Left hindlimb (tissue), 1 donor: ENCODE data around the gene HIPK2.

Experiments used
- DNase-seq: peaks from one replicate; pipeline ENCODE4 v3.0.0-alpha.2; 2018

HIPK2 gene

DNA sequence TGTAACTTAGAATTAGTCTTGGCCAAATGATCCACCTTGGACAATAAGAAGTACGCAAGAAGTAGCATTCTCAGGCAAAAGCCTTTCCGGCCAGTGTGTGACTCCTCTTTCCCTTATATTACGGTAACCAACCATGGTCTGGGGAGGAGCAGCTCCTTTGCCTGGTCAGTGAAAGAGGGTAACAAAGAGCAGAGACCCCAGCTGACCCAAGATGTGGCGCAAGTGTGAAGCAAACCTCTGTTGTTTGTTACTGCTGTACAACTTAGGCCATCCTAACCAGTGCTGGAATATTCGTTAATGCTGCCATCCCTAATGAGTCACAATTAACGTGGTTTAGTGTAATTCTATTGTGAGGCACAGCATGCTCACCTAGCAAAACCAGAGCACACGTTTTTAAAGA lies 44.0 kb downstream of the HIPK2 start:
- DNase-seq = no peak

DNA sequence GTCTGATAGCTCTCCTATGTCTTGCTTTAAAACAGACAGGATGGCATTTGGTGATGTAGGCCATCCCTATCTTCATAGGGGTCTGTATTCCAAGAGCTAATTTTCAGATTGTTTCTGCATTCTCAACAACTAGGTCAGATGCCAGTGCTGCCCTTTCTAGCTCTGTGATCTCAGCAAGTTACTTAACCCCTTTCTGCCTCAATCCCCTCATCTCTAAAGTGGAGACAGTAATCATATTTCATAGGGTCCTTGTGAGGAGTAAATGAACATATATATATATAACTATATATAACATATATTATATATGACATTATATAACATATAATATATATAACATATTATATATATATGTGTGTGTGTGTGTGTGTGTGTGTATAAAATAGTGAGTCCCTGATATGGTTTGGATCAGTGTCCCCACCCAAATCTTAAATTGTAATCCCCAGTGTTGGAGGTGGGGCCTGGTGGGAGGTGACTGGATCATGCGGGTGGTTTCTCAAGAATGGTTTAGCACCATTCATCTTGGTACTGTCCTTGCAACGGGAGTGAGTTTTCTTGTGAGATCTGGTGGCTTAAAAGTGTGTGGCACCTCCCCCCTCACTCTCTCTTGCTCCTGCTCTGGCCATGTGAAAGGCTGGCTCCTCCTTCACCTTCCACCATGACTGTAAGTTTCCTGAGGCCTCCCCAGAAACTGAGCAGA lies 45.2 kb downstream of the HIPK2 start:
- DNase-seq = no peak

DNA sequence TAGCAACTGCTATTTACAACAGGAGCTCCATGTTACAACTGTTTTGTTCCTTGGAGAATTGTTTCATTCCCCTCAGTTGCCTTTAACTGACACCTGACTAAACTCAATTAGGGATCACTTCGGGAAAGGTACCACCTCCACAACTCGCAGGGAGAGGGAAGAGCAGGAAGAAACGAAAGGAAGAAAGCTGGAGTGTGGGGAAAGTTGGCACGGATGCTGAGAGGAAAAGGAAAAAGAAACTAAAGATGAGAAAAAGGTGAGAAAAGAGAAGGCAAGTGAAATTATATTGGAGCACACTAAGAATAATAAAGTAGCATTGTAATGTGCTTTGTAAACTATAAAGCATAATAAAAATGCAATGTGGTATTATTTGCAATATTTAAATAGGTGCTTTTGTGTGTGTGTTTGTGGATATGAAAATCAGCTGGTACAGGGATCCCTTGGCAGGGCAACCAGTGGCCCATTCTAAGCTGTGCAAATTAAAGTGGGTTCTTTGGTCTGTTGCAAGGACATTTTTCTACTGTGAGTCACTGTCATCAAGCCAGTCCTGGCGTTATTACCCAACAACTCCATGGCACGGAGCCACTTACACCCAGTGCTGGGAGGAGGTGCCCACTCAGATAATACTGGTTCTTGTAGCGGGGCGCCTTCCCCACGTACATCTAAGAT lies 45.9 kb downstream of the HIPK2 start:
- no peak for DNase-seq

- no peak for DNase-seq
Observed at GRCh38 chr7:139730746-139731612, 46.8 kb downstream of the HIPK2 start.

DNA sequence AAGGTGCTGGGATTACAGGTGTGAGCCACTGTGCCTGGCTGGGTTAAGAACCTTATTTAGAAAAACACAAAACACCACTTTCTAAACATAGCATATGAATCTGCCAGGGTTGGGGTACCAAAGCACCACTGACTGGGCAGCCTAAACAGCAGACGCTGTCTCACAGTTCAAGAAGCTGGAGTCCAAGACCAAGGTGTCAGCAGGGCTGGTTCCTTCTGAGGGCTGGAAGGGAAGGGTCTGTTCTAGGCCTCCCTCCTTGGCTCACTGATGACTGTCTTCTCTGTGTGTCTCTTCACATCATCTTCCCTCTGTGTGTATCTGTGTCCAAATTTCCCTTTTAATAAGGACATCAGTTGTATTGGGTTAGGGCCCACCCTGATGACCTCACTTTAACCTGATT lies 49.6 kb downstream of the HIPK2 start:
- DNase-seq = no peak

DNA sequence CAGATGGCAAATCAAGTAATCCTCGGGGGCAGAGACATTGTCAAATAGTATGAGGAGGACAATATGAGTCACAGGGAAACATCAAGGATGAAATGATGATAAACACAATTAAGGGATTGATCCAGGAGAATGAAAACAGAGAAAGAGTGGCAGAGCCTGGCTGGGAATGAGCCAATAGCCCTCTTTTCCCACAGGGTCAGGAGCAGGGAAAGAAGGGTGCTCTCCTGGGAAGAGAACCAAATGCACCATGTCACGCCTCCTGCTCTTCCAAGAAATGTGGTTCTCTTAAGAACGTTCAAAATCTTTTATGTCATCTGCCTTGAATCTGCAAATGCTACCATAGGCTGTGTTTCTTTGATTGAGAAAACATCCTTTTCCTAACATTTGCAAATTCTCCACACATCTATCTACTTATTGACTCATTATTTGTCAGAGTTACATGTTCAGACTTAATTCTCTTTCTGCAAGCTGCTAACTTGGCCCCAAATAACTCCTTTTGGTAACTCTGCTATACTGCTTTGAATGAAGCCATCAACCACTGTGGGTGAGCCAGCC lies 50.6 kb downstream of the HIPK2 start:
- DNase-seq = no peak

- no peak for DNase-seq
Observed at GRCh38 chr7:139726485-139726869, 51.3 kb downstream of the HIPK2 start.

DNA sequence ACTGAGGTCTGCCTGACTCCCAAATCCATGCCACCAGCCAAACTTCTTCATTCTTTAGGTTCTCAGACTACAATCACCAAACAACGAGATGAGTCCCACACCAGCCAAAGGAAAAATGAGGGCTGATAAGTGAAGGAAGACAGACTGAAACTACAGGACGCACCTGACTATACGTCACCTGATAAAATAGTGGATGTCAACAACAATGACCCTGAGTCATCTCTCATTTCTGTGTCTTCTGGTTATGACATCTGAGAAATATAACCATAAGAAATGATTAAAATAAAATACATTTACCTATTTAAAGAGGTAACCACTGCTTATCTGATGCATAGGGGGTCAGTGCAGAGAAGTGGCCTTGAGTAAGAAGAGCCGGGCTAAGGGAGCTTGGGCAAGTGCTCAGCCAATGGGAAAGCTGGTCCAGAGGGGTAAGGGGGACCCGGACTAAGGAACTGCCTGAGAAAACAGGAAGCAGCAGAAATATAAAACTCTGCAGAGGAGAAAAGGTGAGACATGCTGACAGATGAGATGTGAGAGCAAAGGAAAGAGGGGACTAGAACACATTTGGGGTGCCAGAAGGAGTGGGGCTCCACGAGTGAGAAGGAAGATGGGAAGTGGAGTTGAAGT lies 51.8 kb downstream of the HIPK2 start:
- no peak for DNase-seq

DNA sequence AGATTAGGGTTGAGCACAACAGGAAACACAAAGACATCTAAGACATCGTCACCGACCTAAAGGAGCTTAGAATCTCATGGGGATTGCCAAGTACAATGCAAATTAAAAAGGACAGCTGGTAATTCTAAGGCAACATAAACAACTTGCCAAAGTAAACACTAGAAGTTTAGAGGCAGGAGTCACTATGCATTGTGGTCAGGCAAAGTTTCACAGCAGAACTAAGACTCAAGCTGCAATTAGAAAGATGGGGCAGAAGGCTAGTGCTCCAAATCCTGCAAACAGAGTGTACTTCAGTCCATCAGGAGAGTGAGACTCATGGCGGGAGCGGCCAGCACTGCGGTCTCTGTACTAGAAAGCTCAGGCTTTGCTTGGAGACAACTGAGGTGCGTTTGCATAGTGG lies 52.7 kb downstream of the HIPK2 start:
- no peak for DNase-seq

DNA sequence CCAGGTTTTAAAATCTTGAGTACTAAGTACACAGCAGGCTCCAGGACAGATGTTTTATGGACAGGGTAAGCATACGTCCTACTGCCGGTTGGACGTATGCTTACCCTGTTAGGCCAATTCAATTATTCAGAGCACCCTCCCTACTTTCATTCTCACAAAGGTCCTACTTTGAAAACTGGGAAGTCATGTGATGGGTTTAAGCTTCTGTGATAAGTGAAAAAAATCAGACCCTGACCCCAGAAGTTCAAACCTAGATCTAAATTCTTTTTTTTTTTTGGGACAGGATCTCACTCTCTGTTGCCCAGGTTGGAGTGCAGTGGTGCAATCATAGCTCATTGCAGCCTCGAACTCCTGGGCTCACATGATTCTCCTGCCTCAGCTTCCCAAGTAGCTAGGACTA lies 55.2 kb downstream of the HIPK2 start:
- DNase-seq = no peak

- no peak for DNase-seq
Observed at GRCh38 chr7:139721821-139722220, 56.0 kb downstream of the HIPK2 start.

GRCh38 chr7:139721417-139721816 lies 56.4 kb downstream of the HIPK2 start:
- DNase-seq = no peak

GRCh38 chr7:139720705-139721231 lies 57.0 kb downstream of the HIPK2 start:
- DNase-seq = no peak

GRCh38 chr7:139720186-139720585 lies 57.6 kb downstream of the HIPK2 start:
- DNase-seq = no peak

GRCh38 chr7:139718859-139719258 lies 58.9 kb downstream of the HIPK2 start:
- DNase-seq = no peak

DNA sequence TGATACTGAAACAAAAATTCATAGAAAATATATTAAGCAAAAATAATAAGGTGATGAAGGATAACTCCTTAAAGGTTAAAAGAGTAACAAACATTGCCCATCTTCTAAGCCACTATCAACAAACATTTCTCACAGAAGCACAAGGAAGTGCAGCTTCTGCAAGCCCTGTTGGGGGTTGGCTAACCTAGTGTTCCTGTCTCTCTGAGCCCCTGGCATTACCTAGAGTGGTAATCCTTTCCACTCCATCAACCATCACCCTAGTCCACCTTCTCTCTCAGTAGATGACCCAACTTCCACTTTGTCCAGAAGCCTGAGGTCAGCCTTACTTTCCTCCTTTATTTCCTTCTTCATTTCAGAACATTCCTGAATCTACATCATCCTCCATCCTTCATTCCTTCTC lies 59.7 kb downstream of the HIPK2 start:
- DNase-seq = no peak

GRCh38 chr7:139716156-139716942 lies 61.4 kb downstream of the HIPK2 start:
- DNase-seq = no peak

- DNase-seq = no peak
Observed at GRCh38 chr7:139715194-139715815, 62.5 kb downstream of the HIPK2 start.

DNA sequence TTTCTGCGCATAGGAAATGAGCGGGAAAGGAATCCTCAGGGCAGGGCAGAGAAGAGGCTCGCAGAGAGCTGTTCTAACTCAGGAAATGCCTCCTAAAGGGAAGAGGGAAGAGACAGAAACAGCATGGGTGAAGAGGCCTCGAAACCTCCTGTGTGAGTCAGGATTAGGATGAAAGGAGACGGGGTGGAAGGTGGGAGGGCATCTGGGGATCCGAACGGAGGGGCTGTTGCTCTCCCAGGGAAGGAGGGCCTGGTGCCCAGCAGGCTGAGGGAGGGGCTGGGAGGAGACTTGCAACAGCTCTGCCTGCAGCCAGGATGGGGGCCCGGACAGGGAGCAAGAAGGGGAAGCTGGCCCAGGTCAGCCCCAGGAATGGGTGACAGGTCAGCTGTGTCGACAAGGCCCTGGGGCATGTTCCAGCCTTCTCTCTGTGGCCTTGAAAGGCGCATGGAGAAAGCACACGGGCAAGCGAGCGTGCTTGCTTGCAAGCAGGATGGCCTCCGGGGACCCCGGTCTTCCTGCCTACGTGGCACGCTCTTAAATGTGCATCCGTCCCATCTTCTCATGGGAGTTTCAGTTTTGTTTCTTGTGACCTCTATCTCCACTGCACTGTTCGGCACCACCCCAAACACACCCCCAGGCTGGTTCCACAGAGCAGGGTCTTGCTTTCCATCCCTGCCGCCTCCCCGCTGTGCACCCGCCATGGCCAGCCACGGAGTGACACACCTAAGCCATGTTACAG lies 63.5 kb downstream of the HIPK2 start:
- no peak for DNase-seq

DNA sequence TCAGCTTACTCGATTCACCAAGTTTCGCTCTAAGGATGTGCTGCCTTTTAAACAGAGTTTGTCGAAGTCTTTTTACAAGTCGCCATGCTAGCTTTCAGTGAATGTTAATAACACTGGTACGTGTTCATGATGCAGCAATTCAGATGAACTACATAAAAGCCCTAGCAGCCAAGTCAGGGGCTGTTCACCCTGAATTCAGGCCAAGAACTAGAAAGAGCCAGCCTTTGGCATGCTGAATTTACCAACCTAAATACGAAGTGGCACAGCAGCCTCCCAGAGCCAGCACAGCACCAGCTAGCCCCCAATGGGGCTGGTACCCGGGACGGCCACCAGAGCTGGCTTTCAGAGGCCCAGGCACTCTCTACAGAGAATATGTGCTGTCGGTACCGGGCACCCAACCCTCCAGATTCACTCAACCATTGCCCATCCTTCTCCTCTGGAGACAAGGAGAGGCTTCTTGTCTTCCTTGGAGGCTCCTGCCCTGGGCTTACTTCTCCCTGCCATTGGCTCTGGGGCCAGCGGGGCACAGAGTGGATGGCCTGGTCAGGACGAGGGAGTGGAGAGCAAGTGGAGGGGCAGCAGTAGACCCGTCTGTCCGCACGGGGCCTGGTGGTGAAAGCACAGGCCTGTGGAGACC lies 64.2 kb downstream of the HIPK2 start:
- no peak for DNase-seq
